K562 (cell line): ENCODE measurements around the gene SLC20A1. TPM values are rescaled to one million over a fixed set of nuclear protein-coding genes. Genes with fewer than 3 reads are reported as not detected.
A peak's percentile ranks its signal among the peaks of the same experiment; 100 is the strongest.

Experiments
- CBX8 ChIP-seq: fragments of 200-600 bp; sonication (generic); IDR thresholded peaks from 2 replicates; pipeline ENCODE4 v1.6.1; 2012; ENCODE audit warnings: borderline replicate concordance, mixed run types, low read depth, mild to moderate bottlenecking, moderate library complexity, mixed read lengths, low read length, control low read depth, inconsistent platforms; ENCODE audit not compliant: poor library complexity, severe bottlenecking; ENCODE audit errors: extremely low read depth
- CHAMP1 ChIP-seq: fragments of 450-650 bp; IDR thresholded peaks from 2 replicates; pipeline ENCODE4 v1.6.1; 2016; ENCODE audit warnings: mild to moderate bottlenecking
- FOXO4 ChIP-seq: fragments of 450-650 bp; formaldehyde crosslinking; IDR thresholded peaks from 2 replicates; pipeline ENCODE4 v1.4.0; 2020; ENCODE audit warnings: mild to moderate bottlenecking, moderate library complexity
- ILF3 ChIP-seq: fragments of 450-650 bp; IDR thresholded peaks from 2 replicates; pipeline ENCODE4 v1.6.1; 2018; ENCODE audit warnings: antibody characterized with exemption, mild to moderate bottlenecking, moderate library complexity, borderline replicate concordance
- REST ChIP-seq, 2 experiments: fragments of 450-650 bp; formaldehyde crosslinking in 1 of 2; IDR thresholded peaks; 2 replicates each; pipeline versions ENCODE4 v1.4.0 to v1.6.1; 2014 to 2020; ENCODE audit warnings: mild to moderate bottlenecking in 2 of 2, borderline replicate concordance in 1 of 2, low read depth in 1 of 2
- RNF2 ChIP-seq: sonication (generic); IDR thresholded peaks from 2 replicates; pipeline ENCODE4 v1.6.1; 2016
- SAFB ChIP-seq: fragments of 200-400 bp; formaldehyde crosslinking; IDR thresholded peaks from 2 replicates; pipeline ENCODE4 v1.6.1; 2017; ENCODE audit warnings: low read depth, low read length, borderline replicate concordance
- ZKSCAN3 ChIP-seq: fragments of 250-450 bp; sonication (Bioruptor Pico); IDR thresholded peaks from 2 replicates; pipeline ENCODE4 v1.4.0; 2020
- ZNF121 ChIP-seq: sonication (generic); formaldehyde crosslinking; conservative IDR thresholded peaks from 2 replicates; pipeline ENCODE4 v1.8.0; 2022; ENCODE audit warnings: missing genetic modification reagents
- ZNF512 ChIP-seq: IDR thresholded peaks from 2 replicates; pipeline ENCODE4 v1.6.1; 2016; ENCODE audit warnings: missing genetic modification characterization, missing compliant biosample characterization
- ZNF639 ChIP-seq, 2 experiments: fragments of 200-800 bp in 1 of 2; sonication (Bioruptor generic) in 1 of 2; sonication (generic) in 1 of 2; formaldehyde crosslinking in 1 of 2; IDR thresholded peaks in 1 of 2; conservative IDR thresholded peaks in 1 of 2; 2 replicates each; pipeline versions ENCODE4 v1.5.0 to v1.6.1; 2016 to 2020; ENCODE audit warnings: missing compliant biosample characterization in 1 of 2, missing genetic modification characterization in 1 of 2, missing genetic modification reagents in 1 of 2
- polyA plus RNA-seq, 8 experiments: library from polyadenylated mRNA; depleted of rRNA in 4 of 8; stranded (reverse) in 5 of 8; unstranded in 3 of 8; fragments of >200 nt; fragmentation: Nextera tagmentation in 2 of 8; fragmentation: Illumina TruSeq in 1 of 8; extraction: Ambion mirVana in 2 of 8; extraction: Trizol in 1 of 8; gene quantifications; 2 replicates each; pipeline versions ENCODE4 v1.2.1 to v1.2.3, GENCODE V29; 2011 to 2014; ENCODE audit warnings: inconsistent platforms in 1 of 8, missing spikeins in 1 of 8
- total RNA-seq, 7 experiments: library from RNA; depleted of rRNA in 6 of 7; stranded (reverse); fragments of >200 nt in 6 of 7; fragmentation: Illumina TruSeq in 2 of 7; extraction: Trizol in 2 of 7; gene quantifications; 2 replicates each; pipeline versions ENCODE4 v1.2.1 to v1.2.3, GENCODE V29; 2011 to 2021; ENCODE audit warnings: low replicate concordance in 1 of 7

Gene SLC20A1
- total and polyA plus RNA-seq, 9 of the 15 experiments (the other 6 are each of a cell fraction or from before 2014, with no cell fraction given), result 53.8 to 150 (median 74.7) TPM

GRCh38 chr2:112706170-112706664 is 60.5 kb downstream of the SLC20A1 start (continued):
- TF ChIP-seq ZNF639 (CRISPR knock-in tag; conservative IDR thresholded peaks at IDR 0.05 in 1 of 2, IDR thresholded peaks at IDR 0.05 in 1 of 2) (peak in 1 of 2 experiments; percentile 85; a peak in 2 of 4 replicates), CHAMP1 (peak; percentile 69; the same call in 1 of the 2 replicates), RNF2 (peak; percentile 99), ILF3 (no peak), REST (IDR thresholded peaks at IDR 0.05; ENCODE audit: borderline replicate concordance) (peak; percentile 32; the same call in 1 of the 2 replicates), REST (CRISPR knock-in tag; IDR thresholded peaks at IDR 0.05; ENCODE audit: low read depth) (peak; percentile 52; the same call in 1 of the 2 replicates), ZNF512 (tag) (no peak), FOXO4 (CRISPR knock-in tag) (no peak), CBX8 (no peak), SAFB (no peak), ZNF121 (CRISPR knock-in tag) (no peak), ZKSCAN3 (no peak)
